Measurements from ENCODE around the gene RAD51B. TPM values are rescaled to one million over a fixed set of nuclear protein-coding genes. Genes with fewer than 3 reads are reported as not detected.

The RAD51B gene
- total RNA-seq, 2 donors from 2014 or later, result 9.3 to 12.1 TPM

DNA sequence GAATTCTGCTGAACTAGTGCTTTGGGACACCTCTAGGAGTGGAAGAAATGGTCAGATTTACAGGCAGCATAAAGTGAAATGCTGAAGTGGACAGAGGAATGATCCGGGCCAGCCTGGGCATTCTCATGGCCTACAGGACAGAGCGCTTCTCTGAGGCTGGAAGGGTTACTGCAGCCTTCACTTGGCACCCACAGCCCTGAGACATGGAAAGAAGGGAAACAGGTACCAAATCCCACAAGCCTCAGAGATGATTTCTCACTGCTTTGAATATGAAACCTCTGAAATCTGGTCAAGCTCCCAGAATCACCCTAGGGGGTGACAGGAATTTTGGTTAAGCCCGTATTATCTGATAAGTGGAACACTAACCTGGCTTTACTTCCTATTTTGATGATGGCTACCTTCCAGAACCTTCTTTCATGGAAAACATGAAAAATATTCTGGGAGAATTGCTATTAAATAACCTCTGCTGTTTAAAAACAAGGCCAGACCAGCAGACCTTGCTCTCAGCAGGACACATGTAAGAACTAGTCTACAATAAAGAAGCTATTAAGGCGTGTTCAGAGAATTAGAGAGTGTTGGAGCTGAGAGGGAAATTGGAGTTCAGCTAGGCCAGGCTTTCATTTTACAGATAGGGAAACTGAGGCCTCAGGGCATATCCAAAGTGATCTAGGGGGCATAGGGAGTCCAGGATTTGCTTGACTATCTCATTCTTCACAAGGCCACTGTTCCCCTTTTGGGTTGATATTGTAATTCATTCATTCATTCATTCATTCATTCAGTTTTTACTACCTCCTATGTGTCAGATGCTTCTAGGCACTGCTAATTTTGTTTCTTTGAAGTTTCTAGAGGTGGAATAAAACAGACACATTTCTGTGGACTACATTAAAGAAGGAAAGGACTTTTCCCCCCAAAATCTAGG lies 691.8 kb downstream of the RAD51B start:
- TF ChIP-seq, protein P1, sequence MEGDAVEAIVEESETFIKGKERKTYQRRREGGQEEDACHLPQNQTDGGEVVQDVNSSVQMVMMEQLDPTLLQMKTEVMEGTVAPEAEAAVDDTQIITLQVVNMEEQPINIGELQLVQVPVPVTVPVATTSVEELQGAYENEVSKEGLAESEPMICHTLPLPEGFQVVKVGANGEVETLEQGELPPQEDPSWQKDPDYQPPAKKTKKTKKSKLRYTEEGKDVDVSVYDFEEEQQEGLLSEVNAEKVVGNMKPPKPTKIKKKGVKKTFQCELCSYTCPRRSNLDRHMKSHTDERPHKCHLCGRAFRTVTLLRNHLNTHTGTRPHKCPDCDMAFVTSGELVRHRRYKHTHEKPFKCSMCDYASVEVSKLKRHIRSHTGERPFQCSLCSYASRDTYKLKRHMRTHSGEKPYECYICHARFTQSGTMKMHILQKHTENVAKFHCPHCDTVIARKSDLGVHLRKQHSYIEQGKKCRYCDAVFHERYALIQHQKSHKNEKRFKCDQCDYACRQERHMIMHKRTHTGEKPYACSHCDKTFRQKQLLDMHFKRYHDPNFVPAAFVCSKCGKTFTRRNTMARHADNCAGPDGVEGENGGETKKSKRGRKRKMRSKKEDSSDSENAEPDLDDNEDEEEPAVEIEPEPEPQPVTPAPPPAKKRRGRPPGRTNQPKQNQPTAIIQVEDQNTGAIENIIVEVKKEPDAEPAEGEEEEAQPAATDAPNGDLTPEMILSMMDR (IDR thresholded peaks at IDR 0.05), result no peak
- Histone ChIP-seq H3K4me1 (ENCODE audit: control insufficient read depth in 1 of 2, low read depth in 2 of 2) (peaks cover 7 to 55% of the 10 kb centered on the region in 2 donors), H3K4me3 (no peak overlapping the region), H3K27ac (peak overlapping the region; percentile 56 to 65), H3K36me3 (no peaks in the 10 kb centered on the region), H3K27me3 (replicated peaks; ENCODE audit: insufficient read depth) (no peaks in the 10 kb centered on the region), H3K9me3 (no peaks in the 10 kb centered on the region)
- ATAC-seq (ENCODE audit: insufficient number of reproducible peaks, low FRiP score, low read depth), result no peak
- DNase-seq (ENCODE audit: low spot score), result no peak

DNA sequence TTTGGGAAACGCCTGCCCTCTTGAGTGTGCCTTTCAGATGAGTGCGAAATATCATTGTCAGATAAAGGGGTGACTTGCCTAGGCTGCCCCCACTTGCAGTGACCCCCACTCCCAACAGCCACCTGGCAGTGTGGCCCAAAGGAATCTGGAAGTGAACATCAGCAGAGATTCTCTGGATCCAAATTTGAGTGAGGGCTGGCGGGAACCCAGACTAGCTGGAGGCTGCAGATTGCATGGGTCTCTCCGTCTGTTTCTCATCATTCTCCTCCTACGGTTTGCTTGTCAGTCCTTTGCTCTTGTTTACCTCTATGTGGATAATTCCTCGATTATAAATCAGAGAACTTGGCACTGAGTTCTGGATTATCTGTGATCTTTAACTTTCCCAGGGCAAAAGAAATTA lies 692.5 kb downstream of the RAD51B start:
- DNase-seq (ENCODE audit: low spot score), result no peak

DNA sequence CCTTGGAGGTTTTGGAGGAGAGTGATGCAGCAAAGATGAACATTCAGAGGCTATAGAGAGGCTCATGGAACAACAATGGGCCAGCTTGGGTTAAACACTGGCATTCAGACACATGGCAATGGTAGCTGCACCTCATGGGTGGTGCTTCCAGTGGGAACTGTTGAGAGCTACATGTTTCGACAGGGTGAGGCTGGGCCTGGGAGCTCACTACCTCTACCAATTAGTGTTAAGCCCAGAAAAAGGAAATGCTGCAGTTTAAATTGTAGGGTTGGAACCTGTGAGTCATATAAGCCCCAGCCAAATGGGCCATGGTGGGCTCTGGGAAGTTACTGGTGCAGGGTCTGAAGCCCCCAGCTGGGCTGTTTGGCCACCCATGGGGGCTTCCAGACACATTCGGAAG lies 693.6 kb downstream of the RAD51B start:
- Histone ChIP-seq H3K27me3 (replicated peaks; ENCODE audit: insufficient read depth) (no peaks in the 10 kb centered on the region), H3K4me1 (ENCODE audit: control insufficient read depth in 1 of 2, low read depth in 2 of 2) (peaks cover 7 to 48% of the 10 kb centered on the region in 2 donors), H3K9me3 (no peaks in the 10 kb centered on the region), H3K27ac (no peak overlapping the region), H3K4me3 (no peak overlapping the region), H3K36me3 (no peaks in the 10 kb centered on the region)
- ATAC-seq (ENCODE audit: insufficient number of reproducible peaks, low FRiP score, low read depth) (no peak), DNase-seq (ENCODE audit: low spot score) (no peak)
- TF ChIP-seq, protein P1 (IDR thresholded peaks at IDR 0.05), result no peak

More for the DNA sequence above, 692.5 kb downstream of the RAD51B start:
- Histone ChIP-seq H3K4me3 (no peak overlapping the region), H3K27me3 (replicated peaks; ENCODE audit: insufficient read depth) (no peaks in the 10 kb centered on the region), H3K9me3 (no peaks in the 10 kb centered on the region), H3K4me1 (ENCODE audit: control insufficient read depth in 1 of 2, low read depth in 2 of 2) (peaks cover 7 to 48% of the 10 kb centered on the region in 2 donors), H3K27ac (peak overlapping the region in 1 of 2 donors; percentile 65), H3K36me3 (no peaks in the 10 kb centered on the region)
- ATAC-seq (ENCODE audit: insufficient number of reproducible peaks, low FRiP score, low read depth), result no peak
- TF ChIP-seq, protein P1 (IDR thresholded peaks at IDR 0.05), result no peak

DNA sequence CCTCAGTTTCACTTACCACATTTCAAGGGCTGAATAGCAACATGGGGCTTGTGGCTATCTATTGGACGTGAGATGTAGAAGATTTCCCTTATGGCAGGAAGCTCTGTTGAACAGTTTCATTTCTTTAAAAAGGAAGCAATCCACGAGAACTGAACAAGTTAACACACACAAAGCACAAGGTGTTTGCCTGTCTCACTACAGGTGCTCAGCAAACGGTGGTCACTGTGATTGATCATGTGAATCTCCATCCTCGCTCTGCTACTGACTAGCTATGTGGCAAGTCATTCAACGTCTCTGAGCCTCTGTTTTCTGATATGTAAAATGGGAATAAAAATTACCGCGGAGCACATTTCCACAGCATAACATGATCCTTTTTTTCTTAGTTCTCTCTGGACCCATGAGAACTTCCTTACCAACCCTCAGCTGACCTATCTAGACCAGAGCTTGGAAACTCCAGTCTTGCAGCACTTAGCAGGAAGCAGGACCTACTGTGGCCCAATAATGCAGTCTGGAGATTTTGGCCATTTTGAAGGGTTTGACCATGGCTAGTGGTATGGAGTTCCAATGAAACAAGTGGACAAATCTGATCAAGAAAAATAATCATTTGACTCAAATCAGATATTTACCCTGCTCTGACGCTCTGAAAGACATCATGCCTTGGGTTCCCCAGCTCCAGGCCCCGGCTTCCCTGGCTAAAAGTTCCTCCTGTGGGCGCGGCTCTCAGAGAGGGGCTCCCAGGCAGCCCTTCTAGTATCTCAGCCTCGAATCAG lies 694.4 kb downstream of the RAD51B start:
- no peaks in the 10 kb centered on the region for H3K9me3 ChIP-seq
- H3K4me3 ChIP-seq, result no peak overlapping the region
- no peak for DNase-seq (ENCODE audit: low spot score)
- no peak for ATAC-seq (ENCODE audit: insufficient number of reproducible peaks, low FRiP score, low read depth)
- no peaks in the 10 kb centered on the region for H3K27me3 ChIP-seq (replicated peaks; ENCODE audit: insufficient read depth)
- TF ChIP-seq, protein P1 (IDR thresholded peaks at IDR 0.05), result no peak
- no peaks in the 10 kb centered on the region for H3K36me3 ChIP-seq
- peaks cover 11 to 57% of the 10 kb centered on the region in 2 donors for H3K4me1 ChIP-seq (ENCODE audit: control insufficient read depth in 1 of 2, low read depth in 2 of 2)
- H3K27ac ChIP-seq, result no peak overlapping the region

DNA sequence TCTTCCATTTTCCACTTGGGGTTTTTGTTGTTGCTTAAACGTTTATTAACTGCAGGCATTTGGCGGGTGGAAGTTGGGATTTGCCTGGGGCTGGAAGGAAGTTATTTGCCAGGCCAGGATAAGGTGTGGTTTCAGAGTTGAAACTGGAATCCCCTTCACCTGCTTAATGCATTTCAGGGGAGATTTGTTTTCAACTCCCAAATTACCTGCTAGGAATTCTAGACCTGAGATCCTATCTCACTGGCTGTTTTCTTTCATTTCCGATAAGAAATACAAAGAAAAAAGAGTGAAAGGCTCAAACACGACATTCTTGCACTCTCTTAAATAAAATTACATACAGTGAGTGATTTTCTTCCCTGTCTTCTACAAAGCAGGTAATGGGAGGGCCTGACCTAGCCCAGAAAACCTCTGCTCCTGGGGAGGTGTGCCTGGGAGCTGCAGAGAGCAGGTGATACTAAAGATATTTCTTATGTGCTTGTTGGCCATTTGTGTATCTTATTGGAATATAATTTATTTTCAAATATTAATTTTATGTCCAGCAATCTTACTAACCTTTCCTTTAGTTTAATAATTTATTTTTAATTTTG lies 695.1 kb downstream of the RAD51B start:
- H3K4me1 ChIP-seq (ENCODE audit: control insufficient read depth in 1 of 2, low read depth in 2 of 2), result peaks cover 17 to 58% of the 10 kb centered on the region in 2 donors
- H3K27ac ChIP-seq, result no peak overlapping the region
- no peaks in the 10 kb centered on the region for H3K27me3 ChIP-seq (replicated peaks; ENCODE audit: insufficient read depth)
- TF ChIP-seq, protein P1 (IDR thresholded peaks at IDR 0.05), result no peak
- no peak for ATAC-seq (ENCODE audit: insufficient number of reproducible peaks, low FRiP score, low read depth)
- H3K36me3 ChIP-seq, result no peaks in the 10 kb centered on the region
- H3K9me3 ChIP-seq, result no peaks in the 10 kb centered on the region
- DNase-seq (ENCODE audit: low spot score), result no peak
- H3K4me3 ChIP-seq, result no peak overlapping the region

Measured in thoracic aorta (tissue), 2 donors.